K562 (cell line): Measurements from ENCODE around the gene SCYL3. TPM values are rescaled to one million over a fixed set of nuclear protein-coding genes. Genes with fewer than 3 reads are reported as not detected.

ENCODE experiments used
- ARID1B ChIP-seq: fragments of 450-650 bp; IDR thresholded peaks from 2 replicates; pipeline ENCODE4 v1.6.1; 2016; ENCODE audit warnings: antibody characterized with exemption, mild to moderate bottlenecking, inconsistent platforms
- ATF7 ChIP-seq: fragments of 450-650 bp; IDR thresholded peaks from 2 replicates; pipeline ENCODE4 v1.7.1; 2014; ENCODE audit warnings: mild to moderate bottlenecking, moderate library complexity
- CC2D1A ChIP-seq: fragments of 450-650 bp; IDR thresholded peaks from 2 replicates; pipeline ENCODE4 v1.6.1; 2017; ENCODE audit warnings: mild to moderate bottlenecking
- CEBPG ChIP-seq, 3 experiments: fragments of 200-800 bp in 1 of 3; sonication (Bioruptor generic) in 1 of 3; sonication (generic) in 1 of 3; formaldehyde crosslinking in 1 of 3; IDR thresholded peaks in 2 of 3; conservative IDR thresholded peaks in 1 of 3; 2 replicates each; pipeline versions ENCODE4 v1.6.1 to v1.8.0; 2016 to 2022; ENCODE audit warnings: missing compliant biosample characterization in 2 of 3, missing genetic modification characterization in 2 of 3, mild to moderate bottlenecking in 1 of 3, missing genetic modification reagents in 1 of 3
- FUS ChIP-seq: fragments of 200-400 bp; formaldehyde crosslinking; optimal IDR thresholded peaks from 2 replicates; pipeline ENCODE3; 2017; ENCODE audit warnings: low read depth, low read length
- JUND ChIP-seq, 2 experiments: IDR thresholded peaks; 2 replicates in 1 of 2; 3 replicates in 1 of 2; pipeline ENCODE4 v1.6.1; 2011; ENCODE audit warnings: borderline replicate concordance in 2 of 2, low read depth in 2 of 2, low read length in 2 of 2, improper control_type of control experiment in 1 of 2, missing biosample characterization in 1 of 2, missing genetic modification characterization in 1 of 2, missing genetic modification reagents in 1 of 2
- KLF13 ChIP-seq: fragments of 450-650 bp; IDR thresholded peaks from 2 replicates; pipeline ENCODE4 v1.6.1; 2016; ENCODE audit warnings: missing genetic modification characterization, low read depth, mild to moderate bottlenecking, missing compliant biosample characterization, moderate library complexity, borderline replicate concordance
- MAZ ChIP-seq, 2 experiments: fragments of 450-650 bp in 1 of 2; sonication (generic) in 1 of 2; formaldehyde crosslinking; IDR thresholded peaks in 1 of 2; conservative IDR thresholded peaks in 1 of 2; 2 replicates each; pipeline versions ENCODE4 v1.4.0 to v1.5.0; 2020; ENCODE audit warnings: mild to moderate bottlenecking in 1 of 2, missing genetic modification reagents in 1 of 2
- NFE2 ChIP-seq: IDR thresholded peaks from 2 replicates; pipeline ENCODE4 v1.6.1; 2014; ENCODE audit warnings: antibody characterized with exemption, low read depth
- NR3C1 ChIP-seq: sonication (generic); formaldehyde crosslinking; IDR thresholded peaks from 2 replicates; pipeline ENCODE4 v1.8.1; 2022; ENCODE audit warnings: missing genetic modification reagents
- NR4A1 ChIP-seq, 2 experiments: fragments of 250-450 bp in 1 of 2; fragments of 450-650 bp in 1 of 2; sonication (Bioruptor Pico) in 1 of 2; IDR thresholded peaks; 2 replicates each; pipeline versions ENCODE4 v1.4.0 to v1.6.1; 2016 to 2020; ENCODE audit warnings: mild to moderate bottlenecking in 2 of 2, missing compliant biosample characterization in 1 of 2, missing genetic modification characterization in 1 of 2, moderate library complexity in 1 of 2
- SAP30 ChIP-seq: fragments of 200-600 bp; sonication (generic); IDR thresholded peaks from 2 replicates; pipeline ENCODE4 v1.6.1; 2012; ENCODE audit warnings: borderline replicate concordance, low read depth, mild to moderate bottlenecking, moderate library complexity, low read length, control low read depth, inconsistent platforms; ENCODE audit not compliant: insufficient read depth, poor library complexity, severe bottlenecking
- TBP ChIP-seq: optimal IDR thresholded peaks from 2 replicates; pipeline ENCODE3; 2011; ENCODE audit warnings: low read depth, low read length, improper control_type of control experiment
- ZNF165 ChIP-seq: fragments of 250-450 bp; sonication (Bioruptor Pico); IDR thresholded peaks from 2 replicates; pipeline ENCODE4 v1.4.0; 2020; ENCODE audit warnings: borderline replicate concordance
- ZNF253 ChIP-seq: fragments of 250-450 bp; sonication (Bioruptor Pico); conservative IDR thresholded peaks from 2 replicates; pipeline ENCODE4 v1.6.1; 2021; ENCODE audit warnings: mild to moderate bottlenecking
- ZNF444 ChIP-seq: fragments of 250-450 bp; sonication (Bioruptor Pico); IDR thresholded peaks from 2 replicates; pipeline ENCODE4 v1.4.0; 2020; ENCODE audit warnings: mild to moderate bottlenecking, moderate library complexity
- ZNF76 ChIP-seq: fragments of 250-450 bp; sonication (Bioruptor Pico); IDR thresholded peaks from 2 replicates; pipeline ENCODE4 v1.4.0; 2020; ENCODE audit warnings: mild to moderate bottlenecking, moderate library complexity, borderline replicate concordance
- polyA plus RNA-seq, 8 experiments: library from polyadenylated mRNA; depleted of rRNA in 4 of 8; stranded (reverse) in 5 of 8; unstranded in 3 of 8; fragments of >200 nt; fragmentation: Nextera tagmentation in 2 of 8; fragmentation: Illumina TruSeq in 1 of 8; extraction: Ambion mirVana in 2 of 8; extraction: Trizol in 1 of 8; gene quantifications; 2 replicates each; pipeline versions ENCODE4 v1.2.1 to v1.2.3, GENCODE V29; 2011 to 2014; ENCODE audit warnings: inconsistent platforms in 1 of 8, missing spikeins in 1 of 8
- total RNA-seq, 7 experiments: library from RNA; depleted of rRNA in 6 of 7; stranded (reverse); fragments of >200 nt in 6 of 7; fragmentation: Illumina TruSeq in 2 of 7; extraction: Trizol in 2 of 7; gene quantifications; 2 replicates each; pipeline versions ENCODE4 v1.2.1 to v1.2.3, GENCODE V29; 2011 to 2021; ENCODE audit warnings: low replicate concordance in 1 of 7
- TF ChIP-seq, protein P1 (sequence below): IDR thresholded peaks from 3 replicates; pipeline ENCODE4 v1.6.1; 2011; ENCODE audit warnings: borderline replicate concordance, mild to moderate bottlenecking; ENCODE audit not compliant: insufficient read length, insufficient read depth
- TF ChIP-seq, protein P2 (sequence below): sonication (generic); formaldehyde crosslinking; IDR thresholded peaks from 2 replicates; pipeline ENCODE4 v1.8.0; 2022; ENCODE audit warnings: mild to moderate bottlenecking, missing genetic modification reagents
- TF ChIP-seq, protein P3 (sequence below), 3 experiments: fragments of 200-800 bp in 1 of 3; fragments of 250-450 bp in 1 of 3; fragments of 450-650 bp in 1 of 3; sonication (Bioruptor Pico) in 1 of 3; sonication (Bioruptor generic) in 1 of 3; formaldehyde crosslinking in 1 of 3; IDR thresholded peaks; 2 replicates each; pipeline versions ENCODE4 v1.6.1 to v1.8.0; 2016 to 2022; ENCODE audit warnings: mild to moderate bottlenecking in 2 of 3, missing genetic modification characterization in 2 of 3, missing compliant biosample characterization in 1 of 3, moderate library complexity in 1 of 3

Gene SCYL3
- total and polyA plus RNA-seq, 9 of the 15 experiments (the other 6 are each of a cell fraction or from before 2014, with no cell fraction given) = 3.6 to 11.4 (median 7.1) TPM

DNA sequence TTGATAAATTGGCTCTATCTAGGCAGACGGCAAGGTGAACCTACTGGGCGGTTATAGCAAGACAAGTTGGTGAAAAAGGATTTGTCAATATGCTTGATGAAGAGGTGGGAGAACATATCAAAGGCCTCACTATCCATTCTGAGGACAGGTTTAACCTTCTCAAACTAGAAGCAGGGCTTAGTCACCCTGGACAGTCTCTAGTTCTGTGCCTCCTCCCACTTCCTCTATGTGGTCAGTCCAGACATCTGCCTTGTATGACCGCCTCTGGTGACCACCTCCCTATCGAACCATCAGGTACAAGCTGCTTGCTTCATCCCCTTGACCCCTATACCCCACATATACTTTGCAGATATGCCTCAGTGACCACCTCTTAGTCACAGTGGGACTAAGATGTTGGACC, 2.3 kb upstream of the SCYL3 start (continued):
- peak; percentile 52 for TF ChIP-seq CEBPG (CRISPR knock-in tag; IDR thresholded peaks at IDR 0.05)
- TF ChIP-seq CEBPG (tag; conservative IDR thresholded peaks at IDR 0.05 in 1 of 2, IDR thresholded peaks at IDR 0.05 in 1 of 2) = no peak
- no peak for TF ChIP-seq SAP30
- TF ChIP-seq, protein P1, sequence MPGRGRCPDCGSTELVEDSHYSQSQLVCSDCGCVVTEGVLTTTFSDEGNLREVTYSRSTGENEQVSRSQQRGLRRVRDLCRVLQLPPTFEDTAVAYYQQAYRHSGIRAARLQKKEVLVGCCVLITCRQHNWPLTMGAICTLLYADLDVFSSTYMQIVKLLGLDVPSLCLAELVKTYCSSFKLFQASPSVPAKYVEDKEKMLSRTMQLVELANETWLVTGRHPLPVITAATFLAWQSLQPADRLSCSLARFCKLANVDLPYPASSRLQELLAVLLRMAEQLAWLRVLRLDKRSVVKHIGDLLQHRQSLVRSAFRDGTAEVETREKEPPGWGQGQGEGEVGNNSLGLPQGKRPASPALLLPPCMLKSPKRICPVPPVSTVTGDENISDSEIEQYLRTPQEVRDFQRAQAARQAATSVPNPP = no peak
- TF ChIP-seq FUS = no peak
- 0 out of 2 replicates have a peak, but pooled peaks have one; percentile 22 for TF ChIP-seq ARID1B
- TF ChIP-seq ATF7 = no peak
- TF ChIP-seq ZNF444 (CRISPR knock-in tag) = no peak
- TF ChIP-seq ZNF253 (CRISPR knock-in tag) = no peak
- no peak for TF ChIP-seq NR3C1 (CRISPR knock-in tag)
- 0 out of 4 replicates have a peak, but pooled peaks of 1 of the 2 experiments have one; percentile 29 for TF ChIP-seq MAZ (CRISPR knock-in tag; conservative IDR thresholded peaks at IDR 0.05 in 1 of 2, IDR thresholded peaks at IDR 0.05 in 1 of 2)
- no peak for TF ChIP-seq CC2D1A
- no peak for TF ChIP-seq KLF13 (tag)
- TF ChIP-seq JUND (IDR thresholded peaks at IDR 0.05; ENCODE audit: borderline replicate concordance, low read depth, low read length) = 0 out of 2 replicates have a peak, but pooled peaks have one; percentile 11
- TF ChIP-seq JUND (tag; IDR thresholded peaks at IDR 0.05; ENCODE audit: borderline replicate concordance, low read depth, low read length) = no peak
- TF ChIP-seq NR4A1 (CRISPR knock-in tag; IDR thresholded peaks at IDR 0.05) = no peak
- TF ChIP-seq NR4A1 (tag; IDR thresholded peaks at IDR 0.05) = no peak
- 0 out of 2 replicates have a peak, but pooled peaks have one; percentile 27 for TF ChIP-seq NFE2
- TF ChIP-seq, protein P2, sequence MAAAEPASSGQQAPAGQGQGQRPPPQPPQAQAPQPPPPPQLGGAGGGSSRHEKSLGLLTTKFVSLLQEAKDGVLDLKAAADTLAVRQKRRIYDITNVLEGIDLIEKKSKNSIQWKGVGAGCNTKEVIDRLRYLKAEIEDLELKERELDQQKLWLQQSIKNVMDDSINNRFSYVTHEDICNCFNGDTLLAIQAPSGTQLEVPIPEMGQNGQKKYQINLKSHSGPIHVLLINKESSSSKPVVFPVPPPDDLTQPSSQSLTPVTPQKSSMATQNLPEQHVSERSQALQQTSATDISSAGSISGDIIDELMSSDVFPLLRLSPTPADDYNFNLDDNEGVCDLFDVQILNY (CRISPR knock-in tag) = no peak
- TF ChIP-seq ZNF165 = no peak
- no peak for TF ChIP-seq ZNF76 (CRISPR knock-in tag)
- TF ChIP-seq, protein P3, sequence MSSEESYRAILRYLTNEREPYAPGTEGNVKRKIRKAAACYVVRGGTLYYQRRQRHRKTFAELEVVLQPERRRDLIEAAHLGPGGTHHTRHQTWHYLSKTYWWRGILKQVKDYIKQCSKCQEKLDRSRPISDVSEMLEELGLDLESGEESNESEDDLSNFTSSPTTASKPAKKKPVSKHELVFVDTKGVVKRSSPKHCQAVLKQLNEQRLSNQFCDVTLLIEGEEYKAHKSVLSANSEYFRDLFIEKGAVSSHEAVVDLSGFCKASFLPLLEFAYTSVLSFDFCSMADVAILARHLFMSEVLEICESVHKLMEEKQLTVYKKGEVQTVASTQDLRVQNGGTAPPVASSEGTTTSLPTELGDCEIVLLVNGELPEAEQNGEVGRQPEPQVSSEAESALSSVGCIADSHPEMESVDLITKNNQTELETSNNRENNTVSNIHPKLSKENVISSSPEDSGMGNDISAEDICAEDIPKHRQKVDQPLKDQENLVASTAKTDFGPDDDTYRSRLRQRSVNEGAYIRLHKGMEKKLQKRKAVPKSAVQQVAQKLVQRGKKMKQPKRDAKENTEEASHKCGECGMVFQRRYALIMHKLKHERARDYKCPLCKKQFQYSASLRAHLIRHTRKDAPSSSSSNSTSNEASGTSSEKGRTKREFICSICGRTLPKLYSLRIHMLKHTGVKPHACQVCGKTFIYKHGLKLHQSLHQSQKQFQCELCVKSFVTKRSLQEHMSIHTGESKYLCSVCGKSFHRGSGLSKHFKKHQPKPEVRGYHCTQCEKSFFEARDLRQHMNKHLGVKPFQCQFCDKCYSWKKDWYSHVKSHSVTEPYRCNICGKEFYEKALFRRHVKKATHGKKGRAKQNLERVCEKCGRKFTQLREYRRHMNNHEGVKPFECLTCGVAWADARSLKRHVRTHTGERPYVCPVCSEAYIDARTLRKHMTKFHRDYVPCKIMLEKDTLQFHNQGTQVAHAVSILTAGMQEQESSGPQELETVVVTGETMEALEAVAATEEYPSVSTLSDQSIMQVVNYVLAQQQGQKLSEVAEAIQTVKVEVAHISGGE (CRISPR knock-in tag; IDR thresholded peaks at IDR 0.05) = no peak
- TF ChIP-seq TBP = no peak
